Measurements from ENCODE around the gene EPB41L2.

Gene EPB41L2

DNA sequence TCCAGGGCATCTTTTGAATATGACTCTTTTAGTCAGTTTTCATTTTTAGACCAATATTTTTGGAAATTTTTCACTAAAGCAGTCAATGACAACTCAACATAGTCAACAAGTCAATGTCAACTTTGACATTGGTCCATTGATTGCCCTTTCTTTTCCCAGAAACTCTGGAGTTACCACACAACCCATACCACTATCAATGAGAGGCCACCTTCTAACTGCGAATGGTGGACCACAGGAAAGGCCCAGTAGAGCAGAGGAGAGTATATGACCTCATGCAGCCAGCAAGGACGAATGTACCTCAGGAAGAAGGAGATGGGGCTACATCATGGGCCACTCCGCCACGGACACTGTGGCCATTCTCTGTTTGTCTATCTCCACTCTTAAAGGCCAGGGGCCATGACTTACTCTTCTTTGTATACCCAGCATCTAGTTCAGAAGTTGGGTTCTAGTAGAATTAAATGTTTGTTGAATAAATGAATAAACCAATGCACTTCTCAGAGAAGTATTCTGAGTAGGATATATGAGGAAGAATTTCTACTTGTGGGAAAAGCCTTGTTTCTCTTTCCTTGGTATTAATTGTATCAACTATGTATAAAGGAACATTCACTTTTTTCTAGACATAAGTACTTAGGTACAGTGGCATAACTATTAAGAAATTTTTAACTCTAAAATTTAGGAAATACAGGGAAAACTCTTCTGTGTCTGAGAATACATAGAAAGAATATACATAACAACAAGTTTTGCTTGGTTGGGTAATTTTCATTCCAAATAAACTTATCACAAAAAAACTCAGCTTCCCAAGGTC, 236.4 kb downstream of the EPB41L2 start:
- TF ChIP-seq, protein P1, sequence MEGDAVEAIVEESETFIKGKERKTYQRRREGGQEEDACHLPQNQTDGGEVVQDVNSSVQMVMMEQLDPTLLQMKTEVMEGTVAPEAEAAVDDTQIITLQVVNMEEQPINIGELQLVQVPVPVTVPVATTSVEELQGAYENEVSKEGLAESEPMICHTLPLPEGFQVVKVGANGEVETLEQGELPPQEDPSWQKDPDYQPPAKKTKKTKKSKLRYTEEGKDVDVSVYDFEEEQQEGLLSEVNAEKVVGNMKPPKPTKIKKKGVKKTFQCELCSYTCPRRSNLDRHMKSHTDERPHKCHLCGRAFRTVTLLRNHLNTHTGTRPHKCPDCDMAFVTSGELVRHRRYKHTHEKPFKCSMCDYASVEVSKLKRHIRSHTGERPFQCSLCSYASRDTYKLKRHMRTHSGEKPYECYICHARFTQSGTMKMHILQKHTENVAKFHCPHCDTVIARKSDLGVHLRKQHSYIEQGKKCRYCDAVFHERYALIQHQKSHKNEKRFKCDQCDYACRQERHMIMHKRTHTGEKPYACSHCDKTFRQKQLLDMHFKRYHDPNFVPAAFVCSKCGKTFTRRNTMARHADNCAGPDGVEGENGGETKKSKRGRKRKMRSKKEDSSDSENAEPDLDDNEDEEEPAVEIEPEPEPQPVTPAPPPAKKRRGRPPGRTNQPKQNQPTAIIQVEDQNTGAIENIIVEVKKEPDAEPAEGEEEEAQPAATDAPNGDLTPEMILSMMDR (IDR thresholded peaks at IDR 0.05; ENCODE audit: extremely low read depth, missing control alignments) = no peak

DNA sequence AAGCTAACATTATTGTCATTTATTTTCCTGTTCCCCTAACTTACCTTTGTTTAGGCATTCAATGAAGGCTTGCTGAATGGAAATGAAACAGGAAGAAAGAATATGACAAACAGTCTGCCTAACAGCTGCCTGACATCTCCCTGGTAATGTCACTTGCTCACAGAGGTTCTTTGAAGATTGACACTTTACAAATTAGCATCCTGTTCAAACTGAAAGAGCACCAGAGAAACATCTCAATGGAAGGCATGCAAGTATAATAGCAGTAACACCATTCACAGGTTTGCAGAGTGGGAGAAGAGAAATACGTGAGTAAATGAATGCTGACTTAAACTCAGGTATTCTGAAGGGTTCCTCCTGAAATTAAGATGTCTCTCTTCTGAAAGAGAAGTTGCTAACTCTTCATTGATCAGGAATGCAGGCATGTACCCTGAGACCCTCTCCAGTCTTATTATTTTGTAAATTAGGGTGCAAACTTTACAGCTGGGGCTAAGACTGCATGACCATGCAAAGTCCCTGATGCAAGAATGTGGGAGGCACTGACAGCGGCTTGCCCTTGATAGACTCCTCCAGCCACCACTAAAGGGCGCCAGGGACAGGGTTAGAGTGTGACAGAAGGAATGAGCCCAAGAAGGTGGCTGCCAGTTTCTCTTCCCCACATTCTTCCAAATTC, 237.1 kb downstream of the EPB41L2 start:
- TF ChIP-seq, protein P1 (IDR thresholded peaks at IDR 0.05; ENCODE audit: extremely low read depth, missing control alignments) = no peak
- no peak for DNase-seq (ENCODE audit: low spot score)

More for the DNA sequence above, 236.4 kb downstream of the EPB41L2 start:
- DNase-seq (ENCODE audit: low spot score) = no peak

DNA sequence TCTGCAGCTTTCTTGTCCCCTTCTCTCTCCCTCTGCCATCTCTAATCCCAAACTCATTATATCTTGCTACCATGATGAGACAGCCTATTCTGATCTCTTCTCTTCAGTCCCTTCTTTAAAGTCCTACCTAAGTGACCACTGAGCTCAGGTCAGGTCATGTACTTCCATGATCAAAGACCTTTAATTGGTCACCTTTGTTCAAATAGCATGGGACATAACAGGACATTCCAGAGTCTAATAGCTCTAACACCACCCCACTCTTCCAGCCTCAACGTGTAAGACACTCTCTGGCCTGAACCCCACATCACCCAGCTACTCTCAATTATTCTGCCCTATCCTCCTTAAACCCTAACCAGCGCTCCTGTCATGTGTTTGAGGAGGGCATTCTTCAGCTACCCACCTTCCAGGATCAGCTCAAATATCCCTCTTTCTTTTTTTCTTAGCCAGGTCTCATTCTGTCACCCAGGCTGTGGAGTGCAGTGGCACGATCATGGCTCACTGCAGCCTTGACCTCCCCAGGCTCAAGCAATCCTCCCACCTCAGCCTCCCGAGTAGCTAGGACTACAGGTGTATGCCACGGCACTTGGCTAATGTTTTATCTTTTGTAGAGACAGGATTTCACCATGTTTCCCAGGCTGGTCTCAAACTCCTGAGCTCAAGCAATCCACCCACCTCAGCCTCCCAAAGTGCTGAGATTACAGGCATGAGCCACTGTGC, 237.9 kb downstream of the EPB41L2 start:
- TF ChIP-seq, protein P1 (IDR thresholded peaks at IDR 0.05; ENCODE audit: extremely low read depth, missing control alignments) = no peak

DNA sequence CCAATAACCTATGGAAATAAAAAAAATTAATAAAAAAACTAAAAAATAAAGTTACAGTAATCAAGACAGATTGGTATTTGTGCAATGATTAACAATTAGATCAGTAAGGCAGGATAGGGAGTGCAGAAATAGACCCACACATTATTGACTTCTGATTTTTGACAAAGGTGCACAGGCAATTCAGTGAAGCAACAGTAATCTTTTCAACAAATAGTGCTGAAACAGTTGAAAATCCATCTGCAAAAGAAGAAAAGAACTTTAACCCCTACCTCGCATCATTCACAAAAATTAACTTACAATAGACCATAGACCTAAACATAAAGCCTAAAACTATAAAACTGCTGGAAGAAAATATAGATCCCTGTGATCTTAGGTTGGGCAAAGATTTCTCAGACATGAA, 240.3 kb downstream of the EPB41L2 start:
- TF ChIP-seq, protein P1 (IDR thresholded peaks at IDR 0.05; ENCODE audit: extremely low read depth, missing control alignments) = no peak

More for the DNA sequence above, 237.9 kb downstream of the EPB41L2 start:
- DNase-seq (ENCODE audit: low spot score) = no peak

DNA sequence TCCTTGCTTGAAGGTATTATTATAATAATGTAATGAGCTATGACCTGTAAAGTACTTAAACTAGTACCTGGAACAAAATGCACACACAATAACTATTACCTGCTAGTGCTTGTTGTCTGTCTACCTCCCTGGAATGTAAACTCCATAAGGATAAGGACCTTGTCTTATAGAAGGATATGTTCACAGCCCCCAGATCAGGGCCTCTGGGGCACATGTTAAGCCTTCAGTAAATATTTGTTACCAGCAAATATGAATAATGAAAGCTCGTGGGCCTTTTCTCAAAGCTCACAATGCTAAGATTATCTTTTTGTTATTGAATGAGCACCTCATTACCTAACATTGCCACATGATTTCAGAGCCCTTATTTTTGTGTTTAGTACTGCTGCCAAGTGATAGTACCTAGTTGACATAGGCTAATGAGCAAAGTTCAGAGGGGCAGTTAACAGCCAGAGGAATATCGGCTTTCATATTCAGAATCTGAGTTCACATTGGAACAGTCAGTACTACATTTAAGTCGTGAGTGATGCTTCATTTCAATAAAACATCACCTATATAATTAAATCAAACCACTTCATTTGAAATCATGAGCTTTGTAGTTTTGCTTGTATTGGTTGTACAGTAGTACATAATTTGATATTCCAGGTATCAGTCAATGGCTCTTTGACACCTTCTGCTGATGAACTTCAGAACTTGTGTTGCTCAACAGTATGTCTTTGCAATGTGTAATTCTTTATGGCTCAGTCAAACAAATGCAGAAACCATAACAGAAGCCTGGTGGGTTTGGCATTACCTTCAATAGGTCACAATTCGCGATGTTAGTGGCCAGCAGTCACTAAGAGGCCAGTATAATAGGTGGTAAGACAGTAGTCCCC, 247.6 kb downstream of the EPB41L2 start:
- no peak for DNase-seq (ENCODE audit: low spot score)
- TF ChIP-seq, protein P1 (IDR thresholded peaks at IDR 0.05; ENCODE audit: extremely low read depth, missing control alignments) = no peak

More for the DNA sequence above, 240.3 kb downstream of the EPB41L2 start:
- DNase-seq (ENCODE audit: low spot score) = no peak

DNA sequence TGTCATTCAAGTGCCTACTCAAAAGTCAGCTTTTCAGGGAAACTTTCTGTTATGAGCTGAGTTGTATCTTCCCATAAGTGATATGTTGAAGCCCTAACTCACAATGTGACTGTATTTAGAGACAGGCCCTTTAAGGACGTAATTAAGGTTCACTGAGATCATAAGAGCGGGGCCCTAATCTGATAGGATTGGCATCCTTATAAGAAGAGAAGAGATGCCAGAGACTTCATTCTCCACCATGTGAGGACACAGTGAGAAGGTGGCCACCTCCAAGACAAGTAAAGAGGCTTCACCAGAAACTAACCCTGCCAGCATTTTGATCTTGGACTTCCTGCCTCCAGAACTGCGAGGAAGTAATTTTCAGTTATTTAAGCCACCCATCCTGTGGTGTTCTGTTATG, 248.5 kb downstream of the EPB41L2 start:
- DNase-seq (ENCODE audit: low spot score) = no peak
- TF ChIP-seq, protein P1 (IDR thresholded peaks at IDR 0.05; ENCODE audit: extremely low read depth, missing control alignments) = no peak

Data from GM20000 (cell line).